Measurements from ENCODE around the gene KCNMB1.

- TF ChIP-seq CTCF (IDR thresholded peaks at IDR 0.05) (no peak), USF2 (CRISPR knock-in tag; IDR thresholded peaks at IDR 0.05) (no peak), ZNF671 (CRISPR knock-in tag; IDR thresholded peaks at IDR 0.05) (no peak), CBFB (CRISPR knock-in tag; IDR thresholded peaks at IDR 0.05; ENCODE audit: low read depth) (no peak), ZBTB21 (CRISPR knock-in tag; IDR thresholded peaks at IDR 0.05; ENCODE audit: borderline replicate concordance) (no peak), KAT7 (CRISPR knock-in tag; IDR thresholded peaks at IDR 0.05; ENCODE audit: borderline replicate concordance) (no peak), SMAD4 (CRISPR knock-in tag; IDR thresholded peaks at IDR 0.05) (no peak), IRF2 (CRISPR knock-in tag; IDR thresholded peaks at IDR 0.05; ENCODE audit: borderline replicate concordance, low read depth) (no peak), ATF2 (CRISPR knock-in tag; IDR thresholded peaks at IDR 0.05; ENCODE audit: borderline replicate concordance, low read depth) (no peak), CREM (CRISPR knock-in tag; IDR thresholded peaks at IDR 0.05) (no peak), ELF4 (CRISPR knock-in tag; IDR thresholded peaks at IDR 0.05; ENCODE audit: low read depth) (no peak), GRHL2 (CRISPR knock-in tag; IDR thresholded peaks at IDR 0.05; ENCODE audit: insufficient replicate concordance, severe bottlenecking) (no peak), E2F4 (CRISPR knock-in tag; IDR thresholded peaks at IDR 0.05; ENCODE audit: borderline replicate concordance, low read depth) (no peak), ZNF512 (CRISPR knock-in tag; IDR thresholded peaks at IDR 0.05; ENCODE audit: borderline replicate concordance) (no peak)
These were observed 58.6 kb downstream of the KCNMB1 start for GRCh38 chr5:170330568-170331054.
